ENCODE results near the gene KRTDAP.

DNA sequence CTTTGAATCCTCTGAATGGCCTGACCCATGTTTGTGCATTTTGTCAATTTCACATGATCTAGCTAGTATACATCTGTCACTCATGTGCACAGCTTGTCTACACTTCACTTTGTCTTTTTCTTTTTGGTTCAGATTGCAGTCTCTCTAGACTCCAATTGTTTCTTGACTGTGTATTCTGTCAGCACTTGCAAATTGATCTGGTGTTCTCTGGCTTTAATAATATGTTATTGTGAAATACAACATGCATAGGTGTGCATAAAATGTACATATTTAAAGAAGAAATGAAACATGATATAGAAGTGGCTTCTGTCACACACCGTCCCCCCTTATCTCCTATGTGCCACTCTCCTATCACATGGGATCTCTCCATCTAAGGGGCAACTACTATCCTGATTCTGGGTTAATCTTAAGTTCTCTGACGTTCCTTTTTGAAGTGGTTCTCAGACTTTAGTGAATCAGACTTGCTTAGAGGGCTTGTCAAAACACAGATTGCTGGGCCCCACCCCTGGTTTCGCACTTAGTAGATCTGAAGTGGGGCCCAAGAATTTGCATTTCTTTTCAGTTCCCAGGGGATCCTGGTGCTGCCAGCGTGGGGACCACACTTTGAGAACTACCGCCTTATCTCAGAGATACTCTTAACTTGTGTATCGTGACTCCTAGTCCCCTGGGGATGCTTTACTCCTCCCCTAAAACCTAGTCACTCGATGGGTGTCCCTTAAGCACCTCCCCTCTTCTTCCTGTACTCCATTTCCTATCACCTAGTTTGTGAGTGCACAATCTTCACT, 5.8 kb downstream of the KRTDAP start:
- TF ChIP-seq, protein P1, sequence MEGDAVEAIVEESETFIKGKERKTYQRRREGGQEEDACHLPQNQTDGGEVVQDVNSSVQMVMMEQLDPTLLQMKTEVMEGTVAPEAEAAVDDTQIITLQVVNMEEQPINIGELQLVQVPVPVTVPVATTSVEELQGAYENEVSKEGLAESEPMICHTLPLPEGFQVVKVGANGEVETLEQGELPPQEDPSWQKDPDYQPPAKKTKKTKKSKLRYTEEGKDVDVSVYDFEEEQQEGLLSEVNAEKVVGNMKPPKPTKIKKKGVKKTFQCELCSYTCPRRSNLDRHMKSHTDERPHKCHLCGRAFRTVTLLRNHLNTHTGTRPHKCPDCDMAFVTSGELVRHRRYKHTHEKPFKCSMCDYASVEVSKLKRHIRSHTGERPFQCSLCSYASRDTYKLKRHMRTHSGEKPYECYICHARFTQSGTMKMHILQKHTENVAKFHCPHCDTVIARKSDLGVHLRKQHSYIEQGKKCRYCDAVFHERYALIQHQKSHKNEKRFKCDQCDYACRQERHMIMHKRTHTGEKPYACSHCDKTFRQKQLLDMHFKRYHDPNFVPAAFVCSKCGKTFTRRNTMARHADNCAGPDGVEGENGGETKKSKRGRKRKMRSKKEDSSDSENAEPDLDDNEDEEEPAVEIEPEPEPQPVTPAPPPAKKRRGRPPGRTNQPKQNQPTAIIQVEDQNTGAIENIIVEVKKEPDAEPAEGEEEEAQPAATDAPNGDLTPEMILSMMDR (optimal IDR thresholded peaks at IDR 0.05 in 1 of 3, IDR thresholded peaks at IDR 0.05 in 1 of 3, conservative IDR thresholded peaks at IDR 0.05 in 1 of 3; ENCODE audit: extremely low read depth in 1 of 3, insufficient read depth in 2 of 3, low read length in 3 of 3): no peak
- TF ChIP-seq EZH2 (IDR thresholded peaks at IDR 0.05; ENCODE audit: low read length): no peak

Data from keratinocyte (primary cell).